Liver (tissue), 3 donors: ENCODE measurements around the gene CLCN5.
A peak's percentile ranks its signal among the peaks of the same experiment; 100 is the strongest.

Experiments
- EGR1 ChIP-seq, 2 donors: IDR thresholded peaks; 2 replicates each; pipeline ENCODE4 v1.6.1; 2016 to 2018; ENCODE audit warnings: antibody characterized with exemption in 2 of 2, low read depth in 2 of 2
- HNF4G ChIP-seq: IDR thresholded peaks from 2 replicates; pipeline ENCODE4 v1.6.1; 2016; ENCODE audit warnings: antibody characterized with exemption
- MAX ChIP-seq: IDR thresholded peaks from 2 replicates; pipeline ENCODE4 v1.6.1; 2016; ENCODE audit warnings: antibody characterized with exemption
- REST ChIP-seq: IDR thresholded peaks from 2 replicates; pipeline ENCODE4 v1.6.1; 2016; ENCODE audit warnings: antibody characterized with exemption, mild to moderate bottlenecking
- TF ChIP-seq, protein P1 (sequence below): fragments of 150-350 bp; IDR thresholded peaks from 2 replicates; pipeline ENCODE4 v1.5.1; 2017; ENCODE audit warnings: improper control_type of control experiment, low read depth, low read length; ENCODE audit not compliant: missing input control
- donor health status: healthy.
- donor health status: healthy.

DNA sequence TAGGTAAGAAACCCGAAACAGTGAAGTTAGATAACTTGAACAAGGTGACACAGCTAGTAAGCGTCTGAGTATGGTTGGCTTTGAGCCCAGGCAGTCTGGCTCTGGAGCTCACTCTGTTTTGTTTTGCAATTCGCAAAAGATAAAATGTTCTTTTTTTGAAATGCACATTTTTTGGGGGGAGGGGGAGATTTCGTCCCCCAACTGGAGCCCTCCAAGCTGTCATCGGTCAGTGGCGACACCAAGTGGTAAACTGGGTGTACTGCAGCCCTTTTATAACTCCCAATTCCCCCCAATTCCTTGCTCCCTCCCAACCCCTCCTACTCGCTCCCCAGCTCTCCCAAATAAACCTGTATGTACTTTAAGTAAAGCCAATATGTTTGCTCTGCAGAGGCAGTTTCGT, 2.8 kb upstream of the CLCN5 start:
- TF ChIP-seq, protein P1, sequence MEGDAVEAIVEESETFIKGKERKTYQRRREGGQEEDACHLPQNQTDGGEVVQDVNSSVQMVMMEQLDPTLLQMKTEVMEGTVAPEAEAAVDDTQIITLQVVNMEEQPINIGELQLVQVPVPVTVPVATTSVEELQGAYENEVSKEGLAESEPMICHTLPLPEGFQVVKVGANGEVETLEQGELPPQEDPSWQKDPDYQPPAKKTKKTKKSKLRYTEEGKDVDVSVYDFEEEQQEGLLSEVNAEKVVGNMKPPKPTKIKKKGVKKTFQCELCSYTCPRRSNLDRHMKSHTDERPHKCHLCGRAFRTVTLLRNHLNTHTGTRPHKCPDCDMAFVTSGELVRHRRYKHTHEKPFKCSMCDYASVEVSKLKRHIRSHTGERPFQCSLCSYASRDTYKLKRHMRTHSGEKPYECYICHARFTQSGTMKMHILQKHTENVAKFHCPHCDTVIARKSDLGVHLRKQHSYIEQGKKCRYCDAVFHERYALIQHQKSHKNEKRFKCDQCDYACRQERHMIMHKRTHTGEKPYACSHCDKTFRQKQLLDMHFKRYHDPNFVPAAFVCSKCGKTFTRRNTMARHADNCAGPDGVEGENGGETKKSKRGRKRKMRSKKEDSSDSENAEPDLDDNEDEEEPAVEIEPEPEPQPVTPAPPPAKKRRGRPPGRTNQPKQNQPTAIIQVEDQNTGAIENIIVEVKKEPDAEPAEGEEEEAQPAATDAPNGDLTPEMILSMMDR: peak; percentile 65
- TF ChIP-seq MAX: no peak
- no peak for TF ChIP-seq REST
- no peak for TF ChIP-seq EGR1 (IDR thresholded peaks at IDR 0.05; ENCODE audit: low read depth in 2 of 2)
- TF ChIP-seq HNF4G: no peak
